Progenitor cell of endocrine pancreas (in vitro differentiated cells): ENCODE results near the gene EYA4. TPM values are rescaled to one million over a fixed set of nuclear protein-coding genes. Genes with fewer than 3 reads are reported as not detected.
"Not testable (repeated sequence)": the region's sequence is repeated elsewhere in the genome, so short reads cannot be mapped to it uniquely, and the experiment has no call there.

Experiments used
- DNase-seq: peaks from one replicate; pipeline ENCODE4 v3.0.0; 2021; ENCODE audit warnings: low spot score; ENCODE audit not compliant: unreplicated experiment
- H3K27ac Mint-ChIP-seq: 2 replicates; pipeline ENCODE4 v1.8.0; 2021; ENCODE audit warnings: mild to moderate bottlenecking, moderate library complexity, mixed read lengths
- H3K27me3 Mint-ChIP-seq: 2 replicates; pipeline ENCODE4 v1.8.0; 2021; ENCODE audit warnings: mixed read lengths
- H3K36me3 Mint-ChIP-seq: 2 replicates; pipeline ENCODE4 v1.8.0; 2022; ENCODE audit warnings: mixed read lengths; ENCODE audit not compliant: insufficient read depth
- H3K4me1 Mint-ChIP-seq: 2 replicates; pipeline ENCODE4 v1.8.0; 2021; ENCODE audit warnings: low read depth, mixed read lengths
- H3K4me3 Mint-ChIP-seq: 2 replicates; pipeline ENCODE4 v1.8.0; 2021; ENCODE audit warnings: low read depth, mild to moderate bottlenecking, moderate library complexity, mixed read lengths
- H3K9me3 Mint-ChIP-seq: 2 replicates; pipeline ENCODE4 v1.8.0; 2021; ENCODE audit warnings: low read depth, mixed read lengths
- total RNA-seq: library from RNA; stranded (reverse); gene quantifications from 2 replicates; pipeline ENCODE4 v1.2.1, GENCODE V29; 2021
- TF ChIP-seq, protein P1 (sequence below): fragments of 200-600 bp; sonication (generic); IDR thresholded peaks from one replicate; pipeline ENCODE4 v1.5.0; 2021; ENCODE audit warnings: antibody characterized with exemption, mild to moderate bottlenecking; ENCODE audit not compliant: unreplicated experiment

The EYA4 gene
- total RNA-seq, 1 donor from 2014 or later = 0.41 TPM

DNA sequence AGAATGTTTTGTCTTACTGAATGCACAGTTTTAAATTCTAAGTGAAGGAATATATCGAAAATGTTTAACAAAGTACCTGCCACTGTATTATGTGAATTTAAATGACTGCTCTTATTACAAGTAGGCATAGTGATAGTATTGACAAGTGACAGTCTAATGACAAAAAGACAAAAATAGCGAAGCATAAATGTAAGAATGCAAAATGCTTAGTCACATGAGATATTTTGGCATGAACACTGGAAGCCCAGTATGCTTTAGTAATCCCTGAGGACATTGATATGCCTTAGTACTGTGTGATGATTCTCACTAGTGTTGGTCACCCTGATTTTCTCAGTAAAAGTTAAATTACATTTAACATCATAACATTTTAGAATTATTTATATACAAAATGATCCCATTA lies 153.5 kb downstream of the EYA4 start:
- Mint-ChIP-seq H3K36me3 (no peaks in the 10 kb centered on the region), H3K27ac (no peak overlapping the region), H3K4me1 (peaks cover 8% of the 10 kb centered on the region), H3K4me3 (no peak overlapping the region), H3K9me3 (no peaks in the 10 kb centered on the region), H3K27me3 (no peaks in the 10 kb centered on the region)
- TF ChIP-seq, protein P1, sequence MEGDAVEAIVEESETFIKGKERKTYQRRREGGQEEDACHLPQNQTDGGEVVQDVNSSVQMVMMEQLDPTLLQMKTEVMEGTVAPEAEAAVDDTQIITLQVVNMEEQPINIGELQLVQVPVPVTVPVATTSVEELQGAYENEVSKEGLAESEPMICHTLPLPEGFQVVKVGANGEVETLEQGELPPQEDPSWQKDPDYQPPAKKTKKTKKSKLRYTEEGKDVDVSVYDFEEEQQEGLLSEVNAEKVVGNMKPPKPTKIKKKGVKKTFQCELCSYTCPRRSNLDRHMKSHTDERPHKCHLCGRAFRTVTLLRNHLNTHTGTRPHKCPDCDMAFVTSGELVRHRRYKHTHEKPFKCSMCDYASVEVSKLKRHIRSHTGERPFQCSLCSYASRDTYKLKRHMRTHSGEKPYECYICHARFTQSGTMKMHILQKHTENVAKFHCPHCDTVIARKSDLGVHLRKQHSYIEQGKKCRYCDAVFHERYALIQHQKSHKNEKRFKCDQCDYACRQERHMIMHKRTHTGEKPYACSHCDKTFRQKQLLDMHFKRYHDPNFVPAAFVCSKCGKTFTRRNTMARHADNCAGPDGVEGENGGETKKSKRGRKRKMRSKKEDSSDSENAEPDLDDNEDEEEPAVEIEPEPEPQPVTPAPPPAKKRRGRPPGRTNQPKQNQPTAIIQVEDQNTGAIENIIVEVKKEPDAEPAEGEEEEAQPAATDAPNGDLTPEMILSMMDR = no peak
- no peak for DNase-seq

DNA sequence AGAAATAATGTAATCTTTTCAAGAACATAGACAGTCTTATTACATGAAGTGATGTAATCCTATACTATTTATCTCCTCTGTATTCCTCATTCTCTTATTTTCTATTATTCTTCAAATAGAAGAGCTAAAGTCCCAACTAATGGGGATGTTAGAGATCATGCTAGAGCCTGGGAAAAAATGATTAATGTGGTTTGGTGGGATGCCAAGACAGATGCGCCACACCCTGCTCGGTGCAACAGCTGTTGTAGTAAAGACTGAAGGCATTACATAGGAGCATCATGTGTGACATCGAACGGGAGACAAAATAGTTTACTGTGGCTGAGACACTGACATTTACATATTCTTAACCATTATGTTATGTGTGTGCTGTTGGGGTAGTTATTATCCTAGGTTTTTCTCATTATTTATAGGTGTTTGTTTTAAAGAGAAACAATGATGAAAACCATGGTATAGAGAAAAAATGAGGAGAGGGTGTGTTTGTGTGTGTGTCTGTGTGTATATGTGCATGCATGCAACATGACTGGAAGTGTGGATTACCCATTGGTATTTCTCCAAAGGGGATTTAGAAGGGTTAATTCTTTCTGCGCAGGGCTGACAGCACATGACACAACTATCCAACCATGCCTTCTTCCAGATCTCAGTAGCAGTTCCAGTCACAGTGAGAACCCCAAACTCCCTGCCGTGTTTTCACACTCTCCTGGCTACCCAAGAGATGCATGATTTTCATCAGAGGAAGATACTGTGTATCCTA lies 155.3 kb downstream of the EYA4 start:
- no peak for DNase-seq
- Mint-ChIP-seq H3K4me3 (no peak overlapping the region), H3K36me3 (no peaks in the 10 kb centered on the region), H3K27ac (no peak overlapping the region), H3K9me3 (no peaks in the 10 kb centered on the region), H3K4me1 (peaks cover 8% of the 10 kb centered on the region), H3K27me3 (no peaks in the 10 kb centered on the region)
- TF ChIP-seq, protein P1 = no peak

DNA sequence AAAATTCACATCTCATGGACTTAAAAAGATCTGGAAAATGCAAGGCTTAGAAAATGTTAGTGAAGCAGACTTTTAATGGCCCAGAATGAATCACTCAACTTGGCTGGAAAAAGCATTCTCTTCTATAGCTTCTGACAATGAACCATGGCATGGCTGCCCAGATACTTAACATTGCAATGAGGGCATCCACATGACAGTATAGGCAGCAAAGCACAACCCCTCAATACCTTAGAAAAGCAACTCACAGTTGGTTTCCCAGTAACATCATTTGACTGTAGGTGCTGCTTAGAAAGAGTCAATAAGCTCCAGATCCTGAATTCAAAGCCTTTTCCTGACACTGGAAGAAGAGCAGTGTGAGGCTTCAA lies 155.8 kb downstream of the EYA4 start:
- Mint-ChIP-seq H3K9me3 (no peaks in the 10 kb centered on the region), H3K27me3 (no peaks in the 10 kb centered on the region), H3K4me3 (no peak overlapping the region), H3K36me3 (no peaks in the 10 kb centered on the region), H3K27ac (no peak overlapping the region), H3K4me1 (peaks cover 8% of the 10 kb centered on the region)
- TF ChIP-seq, protein P1 = no peak
- no peak for DNase-seq

DNA sequence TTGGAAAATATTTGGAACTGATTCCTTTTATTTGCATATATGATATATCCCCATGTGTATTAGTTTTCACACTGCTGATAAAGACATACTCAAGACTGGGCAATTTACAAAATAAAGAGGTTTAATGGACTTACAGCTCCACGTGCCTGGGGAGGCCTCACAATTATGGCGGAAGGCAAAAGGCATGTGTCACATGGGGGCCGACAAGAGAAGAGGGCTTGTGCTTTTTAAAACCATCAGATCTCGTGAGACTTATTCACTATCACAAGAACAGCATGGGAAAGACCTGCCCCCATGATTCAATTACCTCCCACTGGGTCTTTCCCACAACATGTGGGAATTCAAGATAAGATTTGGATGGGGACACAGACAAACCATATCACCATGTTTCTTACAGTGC lies 156.4 kb downstream of the EYA4 start:
- H3K36me3 Mint-ChIP-seq, DNase-seq, H3K27ac Mint-ChIP-seq, H3K4me1 Mint-ChIP-seq, H3K27me3 Mint-ChIP-seq, H3K9me3 Mint-ChIP-seq, H3K4me3 Mint-ChIP-seq: not testable (repeated sequence)

DNA sequence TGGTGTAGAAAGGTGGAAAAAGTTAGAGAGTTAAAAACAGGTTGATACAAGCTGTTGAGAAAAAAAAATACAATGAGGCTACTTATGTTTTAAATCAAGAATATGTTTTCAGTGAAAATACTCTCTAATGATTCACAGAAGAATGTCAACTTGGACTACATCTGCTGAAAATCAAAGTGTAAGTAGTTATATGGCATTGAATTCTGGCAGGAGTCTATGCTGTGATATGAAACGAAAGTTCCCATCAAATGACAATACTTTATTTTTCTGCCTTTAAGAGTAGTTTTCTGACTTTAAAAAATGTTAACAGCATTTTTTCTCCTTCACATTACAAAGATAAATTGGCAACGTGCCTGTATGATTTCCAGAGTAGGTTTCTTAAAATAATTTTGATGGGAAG lies 158.3 kb downstream of the EYA4 start:
- H3K36me3 Mint-ChIP-seq = no peaks in the 10 kb centered on the region

DNA sequence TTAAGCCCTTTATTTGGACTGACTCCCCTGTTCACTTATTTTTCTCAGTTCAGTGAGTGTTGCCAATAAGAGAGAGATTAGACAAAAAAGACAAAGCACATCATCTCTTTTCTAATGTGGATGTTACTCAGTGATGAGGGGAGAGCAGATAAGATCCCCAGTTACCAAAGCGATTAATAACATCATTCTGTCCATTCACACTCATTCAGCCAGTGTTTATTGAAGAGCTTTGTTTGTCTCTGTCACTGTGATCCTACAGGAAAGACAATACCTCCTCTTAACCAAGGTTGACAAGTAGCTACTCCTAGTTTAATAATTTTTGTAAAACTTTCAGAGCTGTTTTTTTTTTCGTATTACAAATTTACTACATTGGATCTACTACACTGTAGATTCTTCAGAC lies 163.0 kb downstream of the EYA4 start:
- Mint-ChIP-seq H3K4me1 (peaks cover 2% of the 10 kb centered on the region), H3K27ac (no peak overlapping the region), H3K36me3 (no peaks in the 10 kb centered on the region), H3K27me3 (peaks cover 3% of the 10 kb centered on the region), H3K9me3 (no peaks in the 10 kb centered on the region), H3K4me3 (no peak overlapping the region)
- TF ChIP-seq, protein P1 = no peak
- no peak for DNase-seq

More for the DNA sequence above, 158.3 kb downstream of the EYA4 start:
- Mint-ChIP-seq H3K4me3 (no peak overlapping the region), H3K27ac (no peak overlapping the region), H3K4me1 (peaks cover 2% of the 10 kb centered on the region), H3K9me3 (no peaks in the 10 kb centered on the region), H3K27me3 (peaks cover 3% of the 10 kb centered on the region)
- no peak for DNase-seq
- TF ChIP-seq, protein P1 = no peak
